HG03196 (cell line): Measurements from ENCODE around the gene TRAP1.

ENCODE experiments used
- ATAC-seq: cut with Tn5 transposase; IDR thresholded peaks from one replicate; pipeline ENCODE4 v1.9.1; 2021; ENCODE audit not compliant: unreplicated experiment

TRAP1 gene

GRCh38 chr16:3717235-3718018 is at the start of gene TRAP1:
Gene TRAP1 (minus strand): TSS chr16:3717524. CDS start chr16:3717508, 16 bp downstream.
- peak; percentile 80 for ATAC-seq

- no peak for ATAC-seq
These were observed 48.9 kb upstream of the TRAP1 start for GRCh38 chr16:3766177-3766576.

- ATAC-seq = no peak
These were observed 47.1 kb upstream of the TRAP1 start for GRCh38 chr16:3764409-3764808.

DNA sequence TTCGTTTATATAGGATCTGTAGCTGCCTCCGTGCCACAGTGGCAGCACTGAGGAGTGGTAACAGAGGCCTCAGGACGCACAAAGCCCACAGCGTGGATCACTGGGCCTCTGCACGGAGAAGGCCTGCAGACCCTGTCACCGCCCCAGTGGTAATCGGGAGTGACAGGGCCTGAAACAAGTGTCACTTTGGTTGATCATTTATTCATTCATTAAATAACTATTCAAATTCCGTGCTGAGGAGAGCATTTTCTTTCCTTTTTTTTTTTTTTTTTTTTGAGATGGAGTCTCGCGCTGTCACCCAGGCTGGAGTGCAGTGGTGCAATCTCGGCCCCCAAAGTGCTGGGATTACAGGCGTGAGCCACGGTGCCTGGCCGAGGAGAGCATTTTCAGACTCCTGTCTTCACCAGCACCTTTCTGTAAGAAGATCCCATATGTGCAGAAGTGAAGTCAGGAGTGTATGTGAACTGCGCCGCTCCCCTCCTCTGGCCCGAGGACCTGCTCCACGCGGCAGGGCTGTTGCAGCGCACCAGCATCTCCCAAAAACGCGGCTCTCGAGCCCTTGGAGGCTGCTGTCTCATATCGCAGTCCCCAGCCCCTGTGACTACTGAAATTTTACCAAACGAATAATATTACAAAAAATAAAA is 44.9 kb upstream of the TRAP1 start:
- no peak for ATAC-seq

GRCh38 chr16:3761375-3762106 is 44.2 kb upstream of the TRAP1 start:
- no peak for ATAC-seq

- ATAC-seq = no peak
These were observed 43.2 kb upstream of the TRAP1 start for GRCh38 chr16:3760518-3760917.

GRCh38 chr16:3759736-3760135 is 42.4 kb upstream of the TRAP1 start:
- no peak for ATAC-seq

- no peak for ATAC-seq
These were observed 38.8 kb upstream of the TRAP1 start for GRCh38 chr16:3756113-3756512.

GRCh38 chr16:3755249-3755648 is 37.9 kb upstream of the TRAP1 start:
- ATAC-seq = no peak

DNA sequence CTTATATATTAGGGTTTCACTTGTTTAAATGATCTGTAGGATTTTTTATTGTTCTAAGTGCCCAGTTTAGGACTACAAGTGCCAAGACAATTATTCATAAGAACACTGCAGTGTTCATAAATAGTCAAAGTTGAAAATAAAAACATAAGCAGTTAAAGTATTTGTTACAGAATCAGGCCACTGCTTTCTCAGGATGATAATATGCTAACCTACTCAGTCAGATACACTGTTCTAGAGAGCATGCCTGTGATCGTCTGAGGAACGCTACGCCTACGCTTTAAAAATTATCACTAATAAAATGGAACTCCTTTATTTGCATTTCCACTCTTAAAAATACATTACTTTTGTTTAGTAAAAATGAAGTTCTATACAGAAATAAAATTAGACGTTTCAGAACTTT is 37.4 kb upstream of the TRAP1 start:
- ATAC-seq = no peak

DNA sequence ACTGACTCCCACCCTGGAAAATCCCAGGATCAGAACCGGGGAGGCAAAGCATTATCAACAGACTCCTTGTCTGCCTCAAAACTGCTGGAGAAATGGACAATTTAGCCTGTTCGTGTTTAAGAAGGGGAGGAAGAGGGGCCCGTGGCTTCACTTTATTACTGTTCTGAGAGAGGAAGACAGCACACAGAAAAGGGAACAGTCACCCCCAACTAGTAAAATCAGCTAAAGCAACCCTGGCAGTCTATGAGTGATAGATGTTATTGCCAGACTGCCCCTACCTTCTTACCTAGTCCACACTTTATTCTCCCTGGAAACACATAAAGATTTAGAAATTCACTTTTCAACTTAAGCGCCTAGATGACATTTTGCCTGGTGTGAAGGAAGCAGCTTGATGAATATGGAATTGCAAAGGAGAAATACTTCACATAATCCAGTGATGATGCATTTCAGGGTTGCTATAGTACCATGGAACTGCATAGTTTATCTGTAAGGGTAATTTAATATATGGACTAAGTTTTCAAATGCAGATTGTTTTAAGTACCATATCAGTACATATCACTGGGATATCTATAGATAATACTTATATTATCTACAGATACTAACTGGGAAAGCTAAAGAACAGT is 36.9 kb upstream of the TRAP1 start:
- ATAC-seq = no peak

DNA sequence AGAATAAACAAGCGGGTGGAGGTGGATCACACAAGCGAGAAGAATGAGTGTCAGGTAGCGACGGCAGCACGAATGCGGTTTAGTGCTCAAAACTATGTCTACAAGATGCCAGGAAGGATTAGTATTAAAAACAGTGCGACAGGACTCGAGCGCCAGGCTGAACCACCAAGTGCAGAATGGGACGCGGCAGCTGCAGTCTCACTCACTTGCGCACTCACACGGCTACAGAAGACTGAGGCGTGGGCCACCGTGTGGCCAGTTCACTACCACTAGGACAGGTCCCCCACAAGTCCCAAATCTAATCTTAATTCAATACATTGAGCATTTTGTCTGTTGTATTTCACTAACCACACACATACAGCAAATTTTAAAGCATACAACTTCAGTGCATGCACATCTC is 35.7 kb upstream of the TRAP1 start:
- ATAC-seq = no peak

DNA sequence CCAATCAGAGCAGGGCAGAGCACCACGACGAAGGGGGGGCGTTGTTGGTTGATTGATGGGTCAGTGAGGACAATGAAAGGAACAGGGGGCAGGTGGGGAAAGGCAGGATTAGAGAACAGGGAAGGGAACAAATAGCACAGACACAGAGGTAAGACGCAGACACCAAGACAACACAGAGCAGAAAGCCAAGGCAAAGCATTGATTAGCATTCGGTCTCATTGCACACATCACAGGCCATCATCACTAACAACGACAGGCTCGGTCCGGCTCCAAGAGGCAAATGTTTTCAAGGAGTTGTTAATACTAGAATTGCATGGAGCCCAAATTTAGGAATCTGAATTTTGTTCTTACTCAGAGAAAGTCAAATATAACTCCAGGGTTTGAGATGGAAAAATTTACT is 34.6 kb upstream of the TRAP1 start:
- no peak for ATAC-seq

DNA sequence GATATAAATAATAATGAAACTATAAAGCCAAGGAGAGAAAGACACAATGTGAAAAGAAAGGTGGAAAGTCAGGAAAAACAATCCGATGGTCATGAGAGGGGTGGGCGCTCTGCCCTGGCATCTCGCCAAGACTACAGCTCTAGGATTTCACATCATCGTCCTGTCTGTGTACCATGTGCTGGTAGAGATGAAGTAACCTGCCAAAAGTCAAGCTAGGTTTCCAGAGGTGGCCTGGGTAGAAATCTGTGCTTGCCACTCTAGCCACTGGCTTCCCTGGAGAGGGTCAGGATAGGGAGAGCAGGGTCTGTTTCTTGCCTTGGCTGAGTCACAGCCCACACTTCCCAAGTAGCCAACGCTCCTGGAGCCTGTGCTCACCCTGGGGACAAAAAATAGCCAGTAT is 31.0 kb upstream of the TRAP1 start:
- ATAC-seq = no peak

GRCh38 chr16:3745751-3746355 is 28.5 kb upstream of the TRAP1 start:
- ATAC-seq = no peak

- ATAC-seq = no peak
These were observed 26.7 kb upstream of the TRAP1 start for GRCh38 chr16:3744018-3744417.

DNA sequence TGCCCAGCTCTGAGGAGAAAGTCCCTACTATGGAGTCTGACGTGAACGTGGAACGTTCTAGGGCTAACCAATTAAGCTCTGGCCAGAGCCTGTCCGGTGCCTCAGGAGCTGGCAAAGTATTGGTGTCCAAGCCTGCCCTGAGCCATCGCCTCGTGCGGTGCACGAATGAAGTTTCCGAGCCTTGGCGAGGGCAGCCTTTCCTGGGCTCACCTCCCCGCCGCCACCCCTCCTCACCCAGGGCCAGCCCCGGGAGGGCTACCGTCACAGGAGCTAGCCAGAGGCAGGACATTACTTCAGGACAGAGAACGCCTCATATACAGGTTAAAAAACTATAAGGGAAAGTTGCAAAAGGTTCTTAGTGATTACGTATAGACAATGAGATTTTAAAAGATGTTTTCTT is 23.6 kb upstream of the TRAP1 start:
- ATAC-seq = no peak

DNA sequence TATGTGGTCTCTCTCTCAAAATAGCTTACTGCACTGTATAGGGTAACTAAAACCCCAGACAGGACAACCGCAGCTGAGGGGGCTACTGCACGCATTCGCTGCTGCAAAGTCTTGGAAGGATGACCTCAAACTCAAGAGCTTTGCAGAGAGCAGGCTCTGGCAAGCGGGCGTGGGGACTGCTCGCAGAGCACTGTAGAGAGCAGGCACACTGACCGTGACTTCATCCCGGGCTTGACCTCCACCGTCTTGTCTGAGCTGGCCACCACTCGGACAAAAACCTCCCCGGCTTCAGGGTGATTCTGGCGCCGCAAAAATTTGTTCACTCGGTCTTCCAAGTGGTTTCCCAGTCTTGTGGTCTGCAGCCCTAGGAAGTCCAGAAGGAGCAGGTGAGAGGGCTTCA is 22.9 kb upstream of the TRAP1 start:
- no peak for ATAC-seq

GRCh38 chr16:3739636-3740035 is 22.3 kb upstream of the TRAP1 start:
- no peak for ATAC-seq

- ATAC-seq = no peak
These were observed 21.2 kb upstream of the TRAP1 start for GRCh38 chr16:3738541-3738940.

GRCh38 chr16:3738128-3738527 is 20.8 kb upstream of the TRAP1 start:
- ATAC-seq = no peak
